ENCODE data around the gene TRIM31. TPM values are rescaled to one million over a fixed set of nuclear protein-coding genes. Genes with fewer than 3 reads are reported as not detected.

TRIM31 gene
- polyA plus RNA-seq, 2 of the 4 experiments (the other 2 are of a cell fraction) = 2.9 to 3.2 TPM

DNA sequence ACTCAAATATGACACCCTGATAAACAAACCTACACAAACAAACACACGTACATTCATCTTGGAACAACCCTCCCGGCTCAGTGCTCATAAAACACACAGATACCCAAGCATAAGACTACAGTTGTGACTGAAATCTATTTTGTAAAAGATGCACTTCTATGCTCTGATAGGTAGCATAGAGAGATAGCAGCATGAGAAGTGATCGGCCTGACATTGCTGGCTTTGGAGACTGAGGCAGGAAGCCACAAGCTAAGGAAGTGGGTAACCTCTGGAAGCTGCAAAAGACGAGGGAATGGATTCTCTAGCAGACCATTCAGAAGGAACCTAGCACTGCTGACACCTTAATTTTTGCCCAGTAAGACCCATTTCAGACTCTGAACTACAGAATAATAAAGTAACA lies 35.7 kb downstream of the TRIM31 start:
- POLR2A ChIA-PET = interaction anchor here (2.0 kb wide), 1 partner anchor 11 kb away, joined by 6 read pairs; the partner anchor contains the start of gene PPP1R11
- Histone ChIP-seq H3K4me3 (no peak overlapping the region), H3K9me3 (no peaks in the 10 kb centered on the region), H3K27ac (no peak overlapping the region), H3K4me2 (no peak overlapping the region), H3K4me1 (peaks cover 8% of the 10 kb centered on the region; the same call in 1 of the 3 replicates)
- ATAC-seq (no peak), DNase-seq (ENCODE audit: low read depth in 1 of 2, low spot score in 1 of 2) (no peak), FAIRE-seq (no peak)
- TF ChIP-seq EHF (CRISPR knock-in tag; IDR thresholded peaks at IDR 0.05) (no peak), RCOR1 (IDR thresholded peaks at IDR 0.05; ENCODE audit: low read depth, low read length) (no peak), POLR2AphosphoS2 (conservative IDR thresholded peaks at IDR 0.05; ENCODE audit: low read length) (no peak), KDM1A (IDR thresholded peaks at IDR 0.05; ENCODE audit: low read depth) (no peak)
- TF ChIP-seq, protein P1, sequence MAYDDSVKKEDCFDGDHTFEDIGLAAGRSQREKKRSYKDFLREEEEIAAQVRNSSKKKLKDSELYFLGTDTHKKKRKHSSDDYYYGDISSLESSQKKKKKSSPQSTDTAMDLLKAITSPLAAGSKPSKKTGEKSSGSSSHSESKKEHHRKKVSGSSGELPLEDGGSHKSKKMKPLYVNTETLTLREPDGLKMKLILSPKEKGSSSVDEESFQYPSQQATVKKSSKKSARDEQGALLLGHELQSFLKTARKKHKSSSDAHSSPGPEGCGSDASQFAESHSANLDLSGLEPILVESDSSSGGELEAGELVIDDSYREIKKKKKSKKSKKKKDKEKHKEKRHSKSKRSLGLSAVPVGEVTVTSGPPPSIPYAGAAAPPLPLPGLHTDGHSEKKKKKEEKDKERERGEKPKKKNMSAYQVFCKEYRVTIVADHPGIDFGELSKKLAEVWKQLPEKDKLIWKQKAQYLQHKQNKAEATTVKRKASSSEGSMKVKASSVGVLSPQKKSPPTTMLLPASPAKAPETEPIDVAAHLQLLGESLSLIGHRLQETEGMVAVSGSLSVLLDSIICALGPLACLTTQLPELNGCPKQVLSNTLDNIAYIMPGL (CRISPR knock-in tag; IDR thresholded peaks at IDR 0.05; ENCODE audit: borderline replicate concordance) = no peak
- 42% methylated on average over 4 of the region's 4 CpGs for WGBS (ENCODE audit: missing lambda C conversion rate)
- CTCF ChIA-PET = interaction anchor here (1.0 to 1.8 kb wide), 6 partner anchors 10 to 94 kb away, joined by 3 to 6 read pairs (median 3); no protein-coding TSS in a partner anchor

DNA sequence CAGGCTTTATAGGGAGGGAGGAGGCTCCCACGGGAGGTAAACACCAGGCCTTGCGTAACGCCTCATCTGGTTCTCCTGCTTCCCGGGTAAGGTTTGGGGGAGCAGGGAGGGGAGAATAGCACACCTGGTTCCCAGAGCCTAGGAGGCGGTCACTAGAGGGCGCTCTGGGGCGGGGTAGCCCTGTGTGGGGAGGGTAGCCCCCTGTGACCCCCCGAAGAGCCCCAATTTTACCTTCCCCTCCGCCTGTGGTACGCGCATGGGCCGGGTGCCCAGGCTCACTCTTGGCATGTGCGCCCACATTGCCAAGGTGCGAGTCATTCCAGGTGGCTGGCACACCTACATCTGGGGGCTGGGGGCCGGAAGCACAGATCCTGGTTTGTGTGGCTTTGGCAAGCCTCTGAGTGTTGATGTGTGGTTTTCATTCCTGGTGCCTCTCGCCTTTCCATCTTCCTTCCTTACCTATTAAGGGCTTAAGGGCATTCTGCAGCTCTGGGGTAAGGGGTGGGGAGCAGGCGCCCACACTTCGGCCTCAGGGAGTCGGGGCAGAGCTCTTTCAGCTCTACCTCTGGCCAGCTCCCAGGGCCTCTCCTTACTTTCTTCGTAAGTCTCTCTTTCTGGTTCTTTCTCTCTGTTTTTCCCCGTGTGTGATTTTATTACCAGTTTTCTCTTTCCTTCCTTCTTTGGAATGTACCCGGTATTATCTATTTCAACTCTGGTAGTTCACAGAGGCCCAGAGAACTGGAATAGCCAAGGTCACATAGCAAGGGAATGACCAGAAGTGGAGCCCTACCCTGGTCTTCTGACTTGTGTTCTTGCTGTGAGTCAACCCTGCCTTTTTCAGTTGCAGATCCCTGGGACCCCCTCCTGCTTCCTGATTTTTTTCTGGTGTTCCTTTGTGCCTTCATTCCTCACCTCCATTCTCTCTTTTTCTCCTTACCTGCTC lies 36.8 kb downstream of the TRIM31 start:
- peak in 1 of 2 experiments; percentile 65; a peak in 3 of 6 replicates for ATAC-seq
- no peak for FAIRE-seq
- ChIA-PET POLR2A (no interaction called here), CTCF (interaction anchor here (1.0 to 1.8 kb wide), 6 partner anchors 11 to 56 kb away, joined by 3 to 6 read pairs (median 3); no protein-coding TSS in a partner anchor)
- TF ChIP-seq, protein P2, sequence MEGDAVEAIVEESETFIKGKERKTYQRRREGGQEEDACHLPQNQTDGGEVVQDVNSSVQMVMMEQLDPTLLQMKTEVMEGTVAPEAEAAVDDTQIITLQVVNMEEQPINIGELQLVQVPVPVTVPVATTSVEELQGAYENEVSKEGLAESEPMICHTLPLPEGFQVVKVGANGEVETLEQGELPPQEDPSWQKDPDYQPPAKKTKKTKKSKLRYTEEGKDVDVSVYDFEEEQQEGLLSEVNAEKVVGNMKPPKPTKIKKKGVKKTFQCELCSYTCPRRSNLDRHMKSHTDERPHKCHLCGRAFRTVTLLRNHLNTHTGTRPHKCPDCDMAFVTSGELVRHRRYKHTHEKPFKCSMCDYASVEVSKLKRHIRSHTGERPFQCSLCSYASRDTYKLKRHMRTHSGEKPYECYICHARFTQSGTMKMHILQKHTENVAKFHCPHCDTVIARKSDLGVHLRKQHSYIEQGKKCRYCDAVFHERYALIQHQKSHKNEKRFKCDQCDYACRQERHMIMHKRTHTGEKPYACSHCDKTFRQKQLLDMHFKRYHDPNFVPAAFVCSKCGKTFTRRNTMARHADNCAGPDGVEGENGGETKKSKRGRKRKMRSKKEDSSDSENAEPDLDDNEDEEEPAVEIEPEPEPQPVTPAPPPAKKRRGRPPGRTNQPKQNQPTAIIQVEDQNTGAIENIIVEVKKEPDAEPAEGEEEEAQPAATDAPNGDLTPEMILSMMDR (IDR thresholded peaks at IDR 0.05) = peak; percentile 28; the same call in 1 of the 3 replicates
- TF ChIP-seq, protein P3, sequence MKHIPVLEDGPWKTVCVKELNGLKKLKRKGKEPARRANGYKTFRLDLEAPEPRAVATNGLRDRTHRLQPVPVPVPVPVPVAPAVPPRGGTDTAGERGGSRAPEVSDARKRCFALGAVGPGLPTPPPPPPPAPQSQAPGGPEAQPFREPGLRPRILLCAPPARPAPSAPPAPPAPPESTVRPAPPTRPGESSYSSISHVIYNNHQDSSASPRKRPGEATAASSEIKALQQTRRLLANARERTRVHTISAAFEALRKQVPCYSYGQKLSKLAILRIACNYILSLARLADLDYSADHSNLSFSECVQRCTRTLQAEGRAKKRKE (CRISPR knock-in tag; IDR thresholded peaks at IDR 0.05; ENCODE audit: low read depth) = no peak
- Histone ChIP-seq H3K4me2 (peak overlapping the region; percentile 63), H3K4me3 (peak overlapping the region; percentile 27; the same call in 1 of the 3 replicates), H3K27ac (no peak overlapping the region), H3K4me1 (peaks cover 8% of the 10 kb centered on the region; the same call in 1 of the 3 replicates), H3K9me3 (no peaks in the 10 kb centered on the region)
- WGBS (ENCODE audit: missing lambda C conversion rate) = 60% methylated on average over 15 of the region's 22 CpGs
- DNase-seq (ENCODE audit: low read depth in 1 of 2, low spot score in 1 of 2) = no peak

DNA sequence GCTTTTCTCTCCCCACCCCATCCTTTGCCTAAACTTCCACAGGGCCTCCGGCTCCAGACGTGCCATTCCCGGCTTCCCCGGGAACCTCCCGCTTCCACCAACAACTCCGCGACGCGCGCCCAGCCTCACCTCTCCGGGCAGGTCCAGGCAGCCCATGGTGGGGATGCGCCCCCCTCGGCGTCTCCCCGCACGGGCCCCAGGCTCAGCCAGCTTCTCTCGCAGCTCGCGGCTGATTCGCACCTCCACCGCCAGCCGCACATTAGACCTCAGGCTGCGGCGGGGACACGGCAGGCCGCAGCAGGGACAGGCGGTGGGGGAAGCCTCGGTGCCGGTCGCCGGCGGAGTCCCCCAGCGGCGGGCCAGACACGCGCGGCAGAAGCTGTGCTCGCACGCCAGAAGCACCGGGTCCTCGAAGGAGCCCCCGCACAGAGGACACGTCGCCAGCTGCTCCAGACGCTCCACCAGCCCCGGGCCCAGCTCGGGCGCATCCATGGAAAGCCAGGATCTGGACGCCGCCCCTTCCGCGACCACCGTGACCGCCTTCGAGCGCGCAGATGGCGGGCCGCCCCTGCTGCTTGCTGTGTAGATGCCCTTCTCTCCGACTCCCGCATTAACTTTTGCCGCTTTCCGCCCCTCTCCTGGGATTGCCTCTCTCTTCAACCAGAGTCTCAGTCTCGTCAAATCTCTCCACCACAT lies 37.6 kb downstream of the TRIM31 start, which contains the start of gene RNF39:
Gene RNF39, minus strand, starts transcription at position 676 of the 696 bp plus-strand sequence. Its CDS starts 184 bp downstream, at position 492.
- Histone ChIP-seq H3K27ac (peak within 1 kb of the TSS in 1 of 2 experiments; percentile 61; a peak in 2 of 6 replicates), H3K4me1 (peaks cover 8% of the 10 kb centered on the region; the same call in 1 of the 3 replicates), H3K4me3 (peak within 1 kb of the TSS; percentile 27; the same call in 1 of the 3 replicates), H3K9me3 (no peaks in the 10 kb centered on the region), H3K4me2 (peak within 1 kb of the TSS; percentile 63)
- ATAC-seq = peak in 1 of 2 experiments; percentile 17; a peak in 2 of 6 replicates
- no peak for DNase-seq (ENCODE audit: low read depth in 1 of 2, low spot score in 1 of 2)
- POLR2A ChIA-PET = no interaction called here
- TF ChIP-seq POLR2AphosphoS2 (conservative IDR thresholded peaks at IDR 0.05; ENCODE audit: low read length) (no peak), PHF8 (IDR thresholded peaks at IDR 0.05; ENCODE audit: borderline replicate concordance, low read depth) (no peak), EP300 (IDR thresholded peaks at IDR 0.05) (no peak), GATA3 (IDR thresholded peaks at IDR 0.05; ENCODE audit: borderline replicate concordance) (no peak), ZSCAN20 (CRISPR knock-in tag; IDR thresholded peaks at IDR 0.05) (no peak), HOXB5 (CRISPR knock-in tag; IDR thresholded peaks at IDR 0.05) (no peak), NR3C1 (IDR thresholded peaks at IDR 0.05) (no peak), RNF2 (IDR thresholded peaks at IDR 0.05; ENCODE audit: borderline replicate concordance, low read depth) (no peak)
- TF ChIP-seq, protein P4, sequence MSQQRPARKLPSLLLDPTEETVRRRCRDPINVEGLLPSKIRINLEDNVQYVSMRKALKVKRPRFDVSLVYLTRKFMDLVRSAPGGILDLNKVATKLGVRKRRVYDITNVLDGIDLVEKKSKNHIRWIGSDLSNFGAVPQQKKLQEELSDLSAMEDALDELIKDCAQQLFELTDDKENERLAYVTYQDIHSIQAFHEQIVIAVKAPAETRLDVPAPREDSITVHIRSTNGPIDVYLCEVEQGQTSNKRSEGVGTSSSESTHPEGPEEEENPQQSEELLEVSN (IDR thresholded peaks at IDR 0.05; ENCODE audit: borderline replicate concordance, low read depth) = no peak
- CTCF ChIA-PET = interaction anchor here (0.6 to 1.7 kb wide), 5 partner anchors 14 to 29 kb away, joined by 3 to 6 read pairs (median 3); partner anchors contain the start of gene POLR1H
- WGBS (ENCODE audit: missing lambda C conversion rate) = 43% methylated on average over 32 of the region's 64 CpGs
- no peak for FAIRE-seq
